HUES6 (cell line): ENCODE measurements around the gene TMEM165.
A peak's percentile ranks its signal among the peaks of the same experiment; 100 is the strongest.
"Not testable (repeated sequence)": the region's sequence is repeated elsewhere in the genome, so short reads cannot be mapped to it uniquely, and the experiment has no call there.

Source experiments
- H3K27ac ChIP-seq: 2 replicates; pipeline ENCODE4 v1.7.0; 2013; ENCODE audit warnings: low read depth, mild to moderate bottlenecking, low read length, inconsistent platforms
- H3K27me3 ChIP-seq: 2 replicates; pipeline ENCODE4 v1.6.1; 2013; ENCODE audit warnings: low read length; ENCODE audit not compliant: control insufficient read depth, insufficient read depth
- H3K36me3 ChIP-seq: 2 replicates; pipeline ENCODE4 v1.6.1; 2013; ENCODE audit warnings: low read length; ENCODE audit not compliant: control insufficient read depth, insufficient read depth
- H3K4me1 ChIP-seq: 2 replicates; pipeline ENCODE4 v1.6.1; 2013; ENCODE audit warnings: low read length; ENCODE audit not compliant: control insufficient read depth, insufficient read depth
- H3K4me3 ChIP-seq: 2 replicates; pipeline ENCODE4 v1.5.1; 2013; ENCODE audit warnings: low read depth, low read length
- H3K9ac ChIP-seq: one replicate; pipeline ENCODE4 v1.6.1; 2013; ENCODE audit warnings: mild to moderate bottlenecking, low read length
- H3K9me3 ChIP-seq: 2 replicates; pipeline ENCODE4 v1.6.1; 2013; ENCODE audit warnings: low read depth, low read length; ENCODE audit not compliant: control insufficient read depth, insufficient read depth

Gene TMEM165, protein sequence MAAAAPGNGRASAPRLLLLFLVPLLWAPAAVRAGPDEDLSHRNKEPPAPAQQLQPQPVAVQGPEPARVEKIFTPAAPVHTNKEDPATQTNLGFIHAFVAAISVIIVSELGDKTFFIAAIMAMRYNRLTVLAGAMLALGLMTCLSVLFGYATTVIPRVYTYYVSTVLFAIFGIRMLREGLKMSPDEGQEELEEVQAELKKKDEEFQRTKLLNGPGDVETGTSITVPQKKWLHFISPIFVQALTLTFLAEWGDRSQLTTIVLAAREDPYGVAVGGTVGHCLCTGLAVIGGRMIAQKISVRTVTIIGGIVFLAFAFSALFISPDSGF

DNA sequence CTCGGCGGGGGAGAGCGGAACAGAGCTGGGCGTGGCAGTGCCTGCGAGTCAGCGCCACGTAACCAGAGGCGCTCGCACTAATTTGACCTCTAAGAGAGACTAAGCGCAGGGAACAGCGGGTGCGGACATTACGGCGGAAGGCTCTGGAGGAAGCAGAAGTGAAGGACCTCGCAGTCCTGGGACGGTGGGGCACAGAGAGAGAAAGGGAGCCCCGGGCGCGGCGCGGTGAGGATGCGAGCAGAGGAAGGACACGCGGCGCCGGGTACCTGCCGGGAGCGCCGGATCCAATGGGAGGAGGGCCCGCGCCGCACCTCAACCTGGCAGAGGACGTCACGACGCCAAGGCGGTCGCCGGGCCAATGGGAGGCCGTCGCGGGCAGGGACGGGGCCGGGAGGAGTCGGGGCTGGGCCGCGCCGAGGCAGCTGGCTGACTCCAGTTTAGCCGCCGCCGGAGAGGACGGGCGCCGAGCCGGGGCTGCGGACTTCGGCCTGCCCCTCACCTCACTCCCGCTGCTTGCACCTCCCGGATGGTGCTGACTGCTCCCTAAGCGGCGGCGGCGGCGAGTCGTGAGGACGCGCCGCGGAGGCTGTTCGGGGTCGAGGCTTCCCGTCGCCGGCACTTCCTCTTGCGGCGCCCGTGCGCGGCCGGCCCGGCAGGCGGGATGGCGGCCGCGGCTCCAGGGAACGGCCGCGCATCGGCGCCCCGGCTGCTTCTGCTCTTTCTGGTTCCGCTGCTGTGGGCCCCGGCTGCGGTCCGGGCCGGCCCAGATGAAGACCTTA is at the start of gene TMEM165:
Gene TMEM165, plus strand, starts transcription at position 429 of the 779 bp plus-strand sequence. Its CDS starts 233 bp downstream, at position 662.
- Histone ChIP-seq H3K27ac (peak within 1 kb of the TSS; percentile 91), H3K4me1 (peaks cover 8% of the 10 kb centered on the region), H3K9me3 (no peaks in the 10 kb centered on the region), H3K36me3 (peaks cover 11% of the 10 kb centered on the region), H3K27me3 (no peaks in the 10 kb centered on the region), H3K4me3 (peak within 1 kb of the TSS; percentile 90), H3K9ac (peak within 1 kb of the TSS; percentile 91)

DNA sequence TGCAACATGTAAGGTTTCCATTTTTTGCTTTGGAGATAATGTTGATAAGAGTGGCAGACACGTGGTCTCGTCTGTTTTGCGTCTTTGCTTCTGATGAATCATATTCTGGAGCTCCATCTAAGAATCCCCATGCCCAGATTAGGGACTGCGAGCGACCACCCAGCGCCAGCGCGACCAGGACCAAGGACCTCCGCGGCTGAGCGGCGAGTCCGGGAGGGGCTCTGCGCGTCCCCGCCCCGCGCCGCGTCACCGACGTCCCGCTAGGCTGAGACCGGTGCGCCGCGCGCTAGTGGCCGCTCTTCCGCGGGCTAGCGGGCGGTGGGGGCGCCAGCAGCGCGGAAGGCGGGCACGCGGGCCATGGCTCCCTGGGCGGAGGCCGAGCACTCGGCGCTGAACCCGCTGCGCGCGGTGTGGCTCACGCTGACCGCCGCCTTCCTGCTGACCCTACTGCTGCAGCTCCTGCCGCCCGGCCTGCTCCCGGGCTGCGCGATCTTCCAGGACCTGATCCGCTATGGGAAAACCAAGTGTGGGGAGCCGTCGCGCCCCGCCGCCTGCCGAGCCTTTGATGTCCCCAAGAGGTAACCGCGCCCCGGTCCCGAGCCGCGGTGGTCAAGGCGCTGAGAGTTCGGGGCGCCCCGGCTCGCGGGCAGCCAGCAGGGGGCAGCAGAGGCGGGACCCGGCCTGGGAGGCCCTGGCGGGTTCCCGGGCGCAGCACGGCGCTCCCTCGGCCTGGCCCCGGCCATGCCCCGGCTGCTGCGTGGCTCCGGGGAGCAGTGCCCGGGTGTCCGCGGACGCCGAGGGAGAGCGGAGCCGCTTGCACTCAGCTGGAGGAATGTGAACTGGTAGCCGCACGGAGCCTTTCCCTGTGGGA is 49.5 kb upstream of the TMEM165 start, which contains the start of gene SRD5A3:
Gene SRD5A3, plus strand, starts transcription at position 263 of the 871 bp plus-strand sequence. Its CDS starts 95 bp downstream, at position 358.
- Histone ChIP-seq H3K4me3 (peak within 1 kb of the TSS; percentile 91), H3K9ac (peak within 1 kb of the TSS; percentile 94), H3K27ac (peak within 1 kb of the TSS; percentile 83), H3K27me3 (no peaks in the 10 kb centered on the region), H3K36me3 (no peaks in the 10 kb centered on the region), H3K9me3 (peaks cover 8% of the 10 kb centered on the region; the same call in 1 of the 2 replicates), H3K4me1 (peaks cover 16% of the 10 kb centered on the region; the same call in 1 of the 2 replicates)

DNA sequence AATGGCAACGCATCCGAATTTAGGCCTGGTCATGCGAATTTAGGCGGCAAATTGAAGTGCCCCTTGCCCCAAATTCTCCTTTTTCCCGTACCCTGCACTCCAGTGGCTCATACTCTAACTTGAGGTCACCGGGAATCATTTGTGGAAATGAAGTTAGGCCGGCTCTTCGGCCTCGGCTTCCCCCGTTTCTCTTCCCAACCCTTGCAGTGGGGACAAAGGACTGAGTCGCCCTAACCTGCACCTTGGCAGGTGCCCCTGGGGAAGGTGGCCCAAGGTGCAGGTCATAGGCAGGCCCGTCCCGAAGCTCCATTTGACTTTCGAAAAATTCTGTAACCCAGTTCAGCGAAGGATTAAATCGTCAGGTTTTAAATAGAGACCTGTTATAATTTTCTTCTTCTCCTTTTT is 48.9 kb upstream of the TMEM165 start:
- peak overlapping the region; percentile 83; the same call in 1 of the 2 replicates for H3K27ac ChIP-seq
- peak overlapping the region; percentile 91 for H3K4me3 ChIP-seq

DNA sequence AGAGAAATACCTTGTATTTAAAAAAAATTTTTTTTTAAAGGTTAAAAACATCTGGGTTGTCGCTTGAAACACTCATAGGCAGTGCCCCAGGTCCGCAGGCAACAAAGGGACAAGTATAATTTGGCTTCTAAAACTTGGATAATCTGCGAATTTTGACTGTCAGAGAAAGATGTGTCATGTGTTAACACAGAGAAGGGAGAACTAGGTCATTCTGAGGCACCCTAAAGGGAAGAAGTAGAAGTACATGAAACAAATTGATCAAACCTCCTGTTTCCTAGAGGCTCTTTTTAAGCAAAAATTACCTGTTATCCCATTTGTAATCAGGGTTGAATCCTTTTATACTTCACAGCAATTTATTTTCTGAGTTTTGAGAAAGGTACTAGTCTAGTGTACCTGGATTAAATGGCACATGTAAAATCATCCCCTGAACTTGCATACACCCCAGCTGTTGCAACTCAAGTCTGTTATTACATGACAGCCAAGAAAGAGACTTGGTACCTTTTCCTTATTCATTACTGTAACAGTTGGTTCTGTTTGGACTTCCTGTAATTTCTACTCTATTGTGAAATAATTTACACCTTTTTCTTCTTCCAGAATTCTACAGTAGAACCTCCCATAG is 48.0 kb upstream of the TMEM165 start:
- Histone ChIP-seq H3K27ac (no peak overlapping the region), H3K4me1 (0 out of 2 replicates have a peak, but pooled peaks cover 11% of the 10 kb centered on the region), H3K27me3 (no peaks in the 10 kb centered on the region), H3K9me3 (peaks cover 8% of the 10 kb centered on the region; the same call in 1 of the 2 replicates), H3K9ac (no peak overlapping the region), H3K4me3 (0 out of 2 replicates have a peak overlapping the region, but pooled peaks have one; percentile 91), H3K36me3 (peaks cover 4% of the 10 kb centered on the region; the same call in 1 of the 2 replicates)

More for the DNA sequence above, 48.9 kb upstream of the TMEM165 start:
- H3K27me3 ChIP-seq = no peaks in the 10 kb centered on the region
- H3K9me3 ChIP-seq = peaks cover 8% of the 10 kb centered on the region; the same call in 1 of the 2 replicates
- H3K9ac ChIP-seq = peak overlapping the region; percentile 94
- H3K4me1 ChIP-seq = 0 out of 2 replicates have a peak, but pooled peaks cover 11% of the 10 kb centered on the region
- peaks cover 3% of the 10 kb centered on the region; the same call in 1 of the 2 replicates for H3K36me3 ChIP-seq

DNA sequence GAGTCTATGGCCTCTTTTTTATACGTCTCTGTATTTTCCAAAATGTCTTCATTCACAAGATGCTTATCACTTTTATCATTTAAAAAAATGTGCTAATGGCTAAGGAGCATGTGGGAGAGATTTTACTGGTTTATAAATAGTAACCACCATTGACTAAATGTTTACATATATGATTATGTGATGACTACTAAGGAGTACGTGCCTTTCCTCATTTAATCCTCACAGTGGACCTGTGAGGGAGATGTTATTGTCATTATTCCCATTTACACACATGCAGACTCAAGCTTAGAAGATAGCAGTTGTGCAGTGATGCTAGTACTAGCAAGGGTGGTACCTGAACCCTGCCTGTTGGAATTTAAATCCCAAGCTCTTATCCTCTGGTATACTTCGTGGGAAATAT is 47.3 kb upstream of the TMEM165 start:
- 0 out of 2 replicates have a peak, but pooled peaks cover 11% of the 10 kb centered on the region for H3K4me1 ChIP-seq
- no peak overlapping the region for H3K9ac ChIP-seq
- H3K4me3 ChIP-seq = no peak overlapping the region
- H3K27ac ChIP-seq = no peak overlapping the region
- no peaks in the 10 kb centered on the region for H3K27me3 ChIP-seq
- peaks cover 4% of the 10 kb centered on the region; the same call in 1 of the 2 replicates for H3K36me3 ChIP-seq
- H3K9me3 ChIP-seq = peaks cover 4% of the 10 kb centered on the region; the same call in 1 of the 2 replicates

DNA sequence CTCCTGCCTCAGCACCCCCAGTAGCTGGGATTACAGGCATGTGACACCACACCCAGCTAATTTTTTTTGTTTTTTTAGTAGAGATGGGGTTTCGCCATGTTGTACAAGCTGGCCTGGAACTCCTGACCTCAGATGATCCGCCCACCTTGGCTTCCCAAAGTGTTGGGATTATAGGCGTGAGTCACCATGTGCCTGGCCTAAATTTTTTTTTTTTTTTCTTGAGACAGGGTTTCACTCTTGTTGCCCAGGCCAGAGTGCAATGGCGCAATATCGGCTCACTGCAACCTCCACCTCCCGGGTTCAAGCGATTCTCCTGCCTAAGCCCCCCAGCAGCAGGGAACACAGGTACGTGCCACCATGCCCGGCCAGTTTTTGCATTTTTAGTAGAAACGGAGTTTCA is 44.9 kb upstream of the TMEM165 start:
- not testable (repeated sequence) for H3K9me3 ChIP-seq, H3K27me3 ChIP-seq, H3K27ac ChIP-seq, H3K9ac ChIP-seq, H3K4me3 ChIP-seq, H3K36me3 ChIP-seq
- H3K4me1 ChIP-seq = 0 out of 2 replicates have a peak, but pooled peaks cover 11% of the 10 kb centered on the region

DNA sequence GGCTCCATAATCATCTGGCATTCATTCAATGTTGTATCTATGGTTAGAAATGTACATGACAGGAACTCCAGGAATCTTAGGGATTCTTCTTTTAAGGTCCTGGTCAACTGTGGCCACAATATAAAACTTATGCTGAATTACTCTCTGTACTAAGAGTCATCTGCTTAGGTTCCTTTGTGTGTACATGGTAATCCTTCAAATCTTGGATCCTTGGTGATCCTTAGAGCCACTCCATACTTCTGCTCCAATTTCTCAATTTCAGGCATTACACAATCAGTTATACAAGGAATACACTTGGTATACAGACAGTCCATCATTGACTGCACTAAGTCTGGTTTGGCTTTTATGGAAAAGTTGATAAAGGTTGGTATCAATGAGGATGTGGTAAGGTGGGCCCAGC is 43.9 kb upstream of the TMEM165 start:
- H3K9ac ChIP-seq = no peak overlapping the region
- H3K4me3 ChIP-seq = no peak overlapping the region
- no peaks in the 10 kb centered on the region for H3K9me3 ChIP-seq
- no peaks in the 10 kb centered on the region for H3K27me3 ChIP-seq
- peaks cover 9% of the 10 kb centered on the region for H3K36me3 ChIP-seq
- H3K4me1 ChIP-seq = 0 out of 2 replicates have a peak, but pooled peaks cover 10% of the 10 kb centered on the region
- no peak overlapping the region for H3K27ac ChIP-seq

DNA sequence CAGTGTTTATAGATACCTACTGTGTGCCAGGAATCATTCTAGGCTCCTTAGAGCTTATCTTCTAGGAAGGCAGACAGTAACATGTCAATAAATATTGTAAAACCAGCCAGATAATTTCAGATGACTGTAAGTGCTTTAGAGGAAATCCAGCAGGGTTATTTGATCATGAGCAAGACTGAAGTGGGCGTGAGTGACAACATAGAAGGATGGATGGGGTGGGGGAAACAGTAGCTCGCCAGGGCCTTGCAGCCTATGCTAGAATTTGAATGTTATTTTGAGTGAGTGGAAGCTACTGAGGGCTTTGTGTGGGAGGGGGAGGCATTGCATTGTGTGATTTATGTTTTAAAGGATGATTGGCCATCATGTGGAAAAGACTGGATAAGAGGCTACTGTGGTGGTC is 43.0 kb upstream of the TMEM165 start:
- H3K27ac ChIP-seq = no peak overlapping the region
- H3K9ac ChIP-seq = no peak overlapping the region
- no peak overlapping the region for H3K4me3 ChIP-seq
- H3K4me1 ChIP-seq = 0 out of 2 replicates have a peak, but pooled peaks cover 2% of the 10 kb centered on the region
- H3K9me3 ChIP-seq = no peaks in the 10 kb centered on the region
- H3K36me3 ChIP-seq = peaks cover 9% of the 10 kb centered on the region
- H3K27me3 ChIP-seq = no peaks in the 10 kb centered on the region

DNA sequence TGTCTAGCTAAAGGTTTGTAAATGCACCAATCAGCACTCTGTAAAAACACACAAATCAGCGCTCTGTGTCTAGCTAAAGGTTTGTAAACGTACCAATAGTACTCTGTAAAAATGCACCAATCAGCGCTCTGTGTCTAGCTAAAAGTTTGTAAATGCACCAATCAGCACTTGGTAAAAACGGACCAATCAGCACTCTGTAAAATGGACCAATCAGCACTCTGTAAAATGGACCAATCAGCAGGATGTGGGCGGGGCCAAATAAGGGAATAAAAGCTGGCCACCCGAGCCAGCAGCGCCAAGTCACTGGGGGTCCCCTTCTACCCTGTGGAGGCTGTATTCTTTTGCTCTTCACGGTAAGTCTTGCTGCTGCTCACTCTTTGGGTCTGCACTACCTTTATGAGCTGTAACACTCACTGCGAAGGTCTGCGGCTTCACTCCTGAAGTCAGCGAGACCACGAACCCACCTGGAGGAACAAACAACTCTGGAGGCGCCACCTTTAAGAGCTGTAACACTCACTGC is 42.5 kb upstream of the TMEM165 start:
- H3K27ac ChIP-seq, H3K4me1 ChIP-seq, H3K4me3 ChIP-seq, H3K9ac ChIP-seq, H3K27me3 ChIP-seq, H3K36me3 ChIP-seq, H3K9me3 ChIP-seq: not testable (repeated sequence)

DNA sequence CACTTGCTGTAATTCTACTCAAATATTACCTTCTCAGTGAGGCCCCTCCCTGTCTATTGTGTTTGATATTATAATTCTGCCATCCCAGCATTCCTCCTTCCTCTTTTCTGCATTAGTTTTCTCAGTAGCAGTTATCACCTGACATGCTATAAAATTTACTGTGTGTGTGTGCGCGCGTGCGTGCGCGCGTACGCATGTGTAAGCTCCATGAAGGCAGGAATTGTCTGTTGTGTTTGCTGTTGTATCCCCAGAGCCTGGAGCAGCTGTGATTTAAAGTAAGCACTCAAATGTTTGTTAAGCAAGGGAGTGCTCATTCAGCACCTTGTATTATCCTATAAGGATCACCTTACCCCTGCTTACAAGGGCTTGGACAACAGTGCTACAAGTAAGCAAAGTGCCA is 41.1 kb upstream of the TMEM165 start:
- Histone ChIP-seq H3K27ac (no peak overlapping the region), H3K4me1 (0 out of 2 replicates have a peak, but pooled peaks cover 2% of the 10 kb centered on the region), H3K9me3 (no peaks in the 10 kb centered on the region), H3K27me3 (no peaks in the 10 kb centered on the region), H3K4me3 (no peak overlapping the region), H3K36me3 (peaks cover 11% of the 10 kb centered on the region), H3K9ac (no peak overlapping the region)
